Measurements from ENCODE around the gene SNN.

- no peak for TF ChIP-seq TCF7L2 (IDR thresholded peaks at IDR 0.05; ENCODE audit: low read depth, low read length)
- TF ChIP-seq CTCF (IDR thresholded peaks at IDR 0.05): no peak
Measured at GRCh38 chr16:11670171-11671131, 2.2 kb downstream of the SNN start.
